AG09319 (cell line): ENCODE results near the gene APBB2.

ENCODE experiments used
- DNase-seq: peaks from one replicate; pipeline ENCODE4 v3.0.0-alpha.2; 2010; ENCODE audit warnings: low read depth; ENCODE audit errors: extremely low read depth
- CTCF ChIP-seq: IDR thresholded peaks from 2 replicates; pipeline ENCODE4 v1.5.1; 2011; ENCODE audit warnings: low read depth, mild to moderate bottlenecking, inconsistent platforms, low read length, moderate library complexity

APBB2 gene

GRCh38 chr4:40881096-40881495 lies 333.2 kb downstream of the APBB2 start:
- no peak for TF ChIP-seq CTCF
- DNase-seq, result no peak

GRCh38 chr4:40878548-40879055 lies 335.7 kb downstream of the APBB2 start:
- no peak for DNase-seq
- TF ChIP-seq CTCF, result no peak

GRCh38 chr4:40877081-40877480 lies 337.3 kb downstream of the APBB2 start:
- no peak for TF ChIP-seq CTCF
- no peak for DNase-seq

- no peak for TF ChIP-seq CTCF
These were observed 338.7 kb downstream of the APBB2 start for GRCh38 chr4:40875507-40876150.

GRCh38 chr4:40874901-40875300 lies 339.4 kb downstream of the APBB2 start:
- no peak for DNase-seq
- no peak for TF ChIP-seq CTCF

More at GRCh38 chr4:40875507-40876150, 338.7 kb downstream of the APBB2 start:
- no peak for DNase-seq

GRCh38 chr4:40874331-40874730 lies 340.0 kb downstream of the APBB2 start:
- TF ChIP-seq CTCF, result no peak
- DNase-seq, result no peak

- no peak for DNase-seq
These were observed 342.6 kb downstream of the APBB2 start for GRCh38 chr4:40871695-40872250.

More at GRCh38 chr4:40871695-40872250, 342.6 kb downstream of the APBB2 start:
- no peak for TF ChIP-seq CTCF
